Measurements from ENCODE around the gene DNM3. TPM values are rescaled to one million over a fixed set of nuclear protein-coding genes. Genes with fewer than 3 reads are reported as not detected.

The DNM3 gene
- total and polyA plus RNA-seq, 2 of the 8 experiments (the other 6 are each of a cell fraction or from before 2014, with no cell fraction given), result 2.0 to 8.5 TPM

GRCh38 chr1:171850651-171851350 is 9.5 kb downstream of the DNM3 start:
- H3K36me3 ChIP-seq (ENCODE audit: control insufficient read depth in 2 of 4, insufficient read depth in 4 of 4, low read length in 3 of 4), result no peaks in the 10 kb centered on the region
- no peak overlapping the region for H2BK120ac ChIP-seq (replicated peaks; ENCODE audit: low read depth, low read length)
- no peak overlapping the region for H4K5ac ChIP-seq (ENCODE audit: insufficient read length, low read depth, low read length)
- no peak overlapping the region for H3K4me3 ChIP-seq (ENCODE audit: extremely low read depth in 1 of 4, insufficient read depth in 2 of 4, low read depth in 3 of 4, low read length in 4 of 4)
- H4K91ac ChIP-seq (replicated peaks; ENCODE audit: insufficient read length, low read length), result no peak overlapping the region
- FAIRE-seq (peak; percentile 45), DNase-seq (ENCODE audit: low read depth in 1 of 2, low spot score in 2 of 2) (no peak)
- no peak overlapping the region for H2BK20ac ChIP-seq (ENCODE audit: low read length)
- H4K8ac ChIP-seq (ENCODE audit: extremely low read depth, insufficient read depth, low read length), result no peak overlapping the region
- H2BK15ac ChIP-seq (ENCODE audit: low read length), result no peak overlapping the region
- H3K27ac ChIP-seq (ENCODE audit: low read depth, low read length), result no peak overlapping the region
- H3K79me1 ChIP-seq (ENCODE audit: low read depth, low read length), result no peaks in the 10 kb centered on the region
- TF ChIP-seq RAD21 (IDR thresholded peaks at IDR 0.05 in 1 of 2, conservative IDR thresholded peaks at IDR 0.05 in 1 of 2; ENCODE audit: low read depth in 2 of 2, low read length in 2 of 2), result peak in 1 of 2 experiments; percentile 13; a peak in 1 of 4 replicates
- no peak for TF ChIP-seq GTF2F1 (IDR thresholded peaks at IDR 0.05; ENCODE audit: borderline replicate concordance, low read depth, low read length)
- no peak for TF ChIP-seq CREB1 (IDR thresholded peaks at IDR 0.05)
- 79% methylated on average over 5 of the region's 5 CpGs; no CpG with 5 or more reads in 1 of the 2 experiments for WGBS, 2 experiments (ENCODE audit: extremely low coverage in 1 of 2, insufficient coverage in 1 of 2, insufficient read length in 1 of 2, insufficient replicate concordance in 2 of 2, low coverage in 1 of 2, low lambda C conversion rate in 2 of 2, missing lambda C conversion rate in 1 of 2)
- no peak overlapping the region for H2BK12ac ChIP-seq (ENCODE audit: low read depth, low read length)
- ChIA-PET CTCF (ENCODE audit: partially characterized antibody) (interaction anchor here (0.8 to 5.8 kb wide), 3 partner anchors 49 to 79 kb away, joined by 3 to 34 read pairs (median 4); no protein-coding TSS in a partner anchor), POLR2A (ENCODE audit: partially characterized antibody) (no interaction called here)
- no peaks in the 10 kb centered on the region for H3K9me3 ChIP-seq (ENCODE audit: insufficient read depth in 2 of 2, low read depth in 1 of 2, low read length in 1 of 2)
- no peaks in the 10 kb centered on the region; the same call in 1 of the 2 replicates for H3K23me2 ChIP-seq (ENCODE audit: low read depth, low read length)
- H3K4me2 ChIP-seq (ENCODE audit: insufficient read depth in 1 of 2, low read depth in 2 of 2, low read length in 2 of 2), result no peak overlapping the region
- H4K20me1 ChIP-seq (replicated peaks in 1 of 2; ENCODE audit: control insufficient read depth in 1 of 2, insufficient read depth in 2 of 2, low read length in 2 of 2), result no peaks in the 10 kb centered on the region
- H3K79me2 ChIP-seq (ENCODE audit: control insufficient read depth in 1 of 2, insufficient read depth in 2 of 2, low read length in 2 of 2), result no peaks in the 10 kb centered on the region
- no peak overlapping the region for H3K4ac ChIP-seq (replicated peaks; ENCODE audit: insufficient read length, low read depth, low read length)
- no peak overlapping the region for H2AK5ac ChIP-seq (ENCODE audit: low read depth, low read length)
- no peak overlapping the region for H3K56ac ChIP-seq (replicated peaks; ENCODE audit: insufficient read length, low read depth, low read length)
- no peak overlapping the region for H3K9ac ChIP-seq (replicated peaks in 1 of 4; ENCODE audit: extremely low read depth in 1 of 4, low read depth in 3 of 4, low read length in 3 of 4)
- H2AFZ ChIP-seq (ENCODE audit: low read length), result no peak overlapping the region
- no peaks in the 10 kb centered on the region for H3K27me3 ChIP-seq (replicated peaks in 1 of 4; ENCODE audit: control insufficient read depth in 3 of 4, extremely low read depth in 1 of 4, insufficient read depth in 3 of 4, low read length in 3 of 4)
- H3K14ac ChIP-seq (ENCODE audit: insufficient read length), result no peak overlapping the region
- no peaks in the 10 kb centered on the region; a peak in 1 of 7 replicates for H3K4me1 ChIP-seq (replicated peaks in 1 of 4; ENCODE audit: control insufficient read depth in 3 of 4, insufficient read depth in 4 of 4, low read length in 3 of 4)
- no peak overlapping the region for H3K18ac ChIP-seq (ENCODE audit: extremely low read depth, low read length)
- H2BK5ac ChIP-seq (ENCODE audit: low read depth, low read length), result no peak overlapping the region
- no peak overlapping the region for H3K23ac ChIP-seq (ENCODE audit: insufficient read length)

All from H1 (cell line).